ENCODE results near the gene DCTPP1. TPM values are rescaled to one million over a fixed set of nuclear protein-coding genes. Genes with fewer than 3 reads are reported as not detected.

The DCTPP1 gene
- total RNA-seq, result 29.2 and 37.9 TPM in 2 replicates

DNA sequence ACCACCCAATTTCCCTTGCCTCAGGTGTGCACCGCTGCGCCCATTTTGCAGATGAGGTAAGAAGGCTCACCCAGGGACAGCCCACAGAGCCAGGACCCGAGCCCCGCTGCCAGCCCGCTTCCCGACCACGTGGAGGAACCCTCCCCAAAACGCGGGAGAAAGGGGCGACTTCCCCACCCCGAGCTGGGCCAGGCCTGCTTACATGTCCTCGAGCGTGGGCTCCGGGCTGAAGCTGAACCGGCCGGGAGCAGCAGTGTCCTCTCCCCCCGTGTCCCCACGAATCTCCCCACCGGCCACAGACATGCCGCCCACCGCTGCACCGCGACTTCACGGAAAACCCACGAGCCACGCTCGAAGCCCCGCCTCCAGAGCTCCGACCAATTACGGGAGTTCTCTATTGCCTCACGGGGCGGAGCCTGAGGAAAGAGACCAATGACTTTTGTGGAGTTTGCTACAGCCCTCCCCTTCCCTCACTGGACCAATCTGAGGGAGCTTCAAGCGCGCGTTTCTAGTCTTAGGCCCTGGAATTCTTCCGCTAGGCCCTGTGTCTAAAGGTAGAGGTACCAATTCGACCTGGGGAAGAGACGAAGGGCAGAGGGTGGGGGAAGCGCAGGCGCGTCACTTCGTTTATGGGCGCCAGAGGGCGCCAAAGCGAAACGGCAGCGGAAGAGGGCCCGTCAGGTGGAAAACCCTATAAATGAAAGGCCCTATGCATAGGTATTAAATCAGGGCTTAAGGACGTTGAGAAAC is at the start of gene DCTPP1:
DCTPP1 (minus strand) TSS at position 353 of the 750 bp plus-strand sequence; CDS start at position 303, 50 bp downstream.

GRCh38 chr16:30472328-30472942 is 42.6 kb upstream of the DCTPP1 start, which contains the start of gene ITGAL:
Gene ITGAL (plus strand): TSS chr16:30472742. CDS start chr16:30472838, 96 bp downstream.

GRCh38 chr16:30445408-30446202 is 15.8 kb upstream of the DCTPP1 start, which contains the start of gene SEPHS2:
Gene SEPHS2 (minus strand): TSS chr16:30445874. CDS start chr16:30445727, 147 bp downstream.

GRCh38 chr16:30407102-30407803 is 22.6 kb downstream of the DCTPP1 start, which contains the start of gene ZNF771:
Gene ZNF771 (plus strand): TSS chr16:30407606. CDS start chr16:30408054, 448 bp downstream.

GRCh38 chr16:30395155-30395991 is 34.5 kb downstream of the DCTPP1 start, which contains the start of gene ZNF48:
Gene ZNF48 (plus strand): TSS chr16:30395420. CDS start chr16:30395795, 375 bp downstream.

GRCh38 chr16:30382111-30382881 is 47.5 kb downstream of the DCTPP1 start, which contains the start of gene SEPTIN1:
Gene SEPTIN1 (minus strand): TSS chr16:30382561. CDS start chr16:30382542, 19 bp downstream.

DNA sequence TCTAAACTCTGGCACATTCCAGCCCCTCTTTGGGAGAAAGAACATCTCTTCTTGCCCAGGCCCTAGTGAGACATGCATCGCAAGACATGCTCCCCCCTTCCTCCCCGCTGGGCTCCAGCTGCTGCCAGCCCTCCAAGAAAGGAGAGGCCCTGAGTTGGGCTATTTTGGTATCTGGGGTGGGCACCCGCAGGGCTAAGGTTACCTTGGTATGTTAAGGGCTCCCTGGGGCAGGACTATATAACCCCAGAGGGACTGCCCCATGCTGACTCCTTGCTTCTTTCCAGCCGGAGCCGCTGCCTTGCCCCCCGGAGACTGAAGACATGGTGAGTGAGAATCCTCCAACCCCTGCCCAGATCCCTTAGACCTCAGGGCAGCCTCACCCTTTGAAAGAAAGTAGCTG is 55.3 kb downstream of the DCTPP1 start, which contains the start of gene MYL11:
MYL11 (plus strand) TSS at position 265 of the 400 bp plus-strand sequence; CDS start at position 321, 56 bp downstream.

Other genes with a start within 250 kb of the DCTPP1 start
- gene CORO1A, start 246.4 kb downstream of the DCTPP1 start, total RNA-seq, result 3.1 and 3.2 TPM in 2 replicates
- 28.4 and 30.9 TPM in 2 replicates for gene BOLA2B, start 236.4 kb downstream of the DCTPP1 start, total RNA-seq
- gene SLX1A, start 236.2 kb downstream of the DCTPP1 start, total RNA-seq, result 41.9 and 45.5 TPM in 2 replicates
- gene SULT1A3, start 230.8 kb downstream of the DCTPP1 start, total RNA-seq, result 2.3 and 4.7 TPM in 2 replicates
- 0.16 and 6.2 TPM in 2 replicates for gene NPIPB13, start 181.6 kb downstream of the DCTPP1 start, total RNA-seq
- 42.1 and 51.8 TPM in 2 replicates for gene CD2BP2, start 74.7 kb downstream of the DCTPP1 start, total RNA-seq
- gene TBC1D10B, start 59.5 kb downstream of the DCTPP1 start, total RNA-seq, result 26.9 and 47.2 TPM in 2 replicates
- 0.97 TPM in 1 of 2 replicates, not detected in the other for gene MYL11, start 55.2 kb downstream of the DCTPP1 start, total RNA-seq
- 0.50 TPM in 1 of 2 replicates, not detected in the other for gene SEPTIN1, start 47.5 kb downstream of the DCTPP1 start, total RNA-seq
- 9.1 and 13.3 TPM in 2 replicates for gene ZNF48, start 34.6 kb downstream of the DCTPP1 start, total RNA-seq
- 7.8 and 9.0 TPM in 2 replicates for gene ZNF771, start 22.4 kb downstream of the DCTPP1 start, total RNA-seq
- gene SEPHS2, start 15.8 kb upstream of the DCTPP1 start, total RNA-seq, result 11.2 and 18.0 TPM in 2 replicates
- not detected in 2 replicates for gene ITGAL, start 42.7 kb upstream of the DCTPP1 start, total RNA-seq
- gene ZNF768, start 96.5 kb upstream of the DCTPP1 start, total RNA-seq, result 9.4 and 13.2 TPM in 2 replicates
- gene ZNF747, start 104.8 kb upstream of the DCTPP1 start, total RNA-seq, result 3.9 and 8.4 TPM in 2 replicates
- gene ZNF764, start 128.3 kb upstream of the DCTPP1 start, total RNA-seq, result 2.8 and 3.5 TPM in 2 replicates
- gene ZNF688, start 141.7 kb upstream of the DCTPP1 start, total RNA-seq, result 9.1 and 10.6 TPM in 2 replicates
- gene ZNF785, start 155.7 kb upstream of the DCTPP1 start, total RNA-seq, result 6.8 and 10.0 TPM in 2 replicates
- 2.9 and 4.0 TPM in 2 replicates for gene ZNF689, start 180.4 kb upstream of the DCTPP1 start, total RNA-seq
- 5.8 and 8.1 TPM in 2 replicates for gene PRR14, start 220.9 kb upstream of the DCTPP1 start, total RNA-seq
- gene FBRS, start 228.4 kb upstream of the DCTPP1 start, total RNA-seq, result 13.3 and 18.6 TPM in 2 replicates

All from bladder microvascular endothelial cell (primary cell).